GM12878 (cell line): ENCODE data around the gene PI4KB. TPM values are rescaled to one million over a fixed set of nuclear protein-coding genes. Genes with fewer than 3 reads are reported as not detected.

Experiments used
- EP300 ChIP-seq, 2 experiments: fragments of 150-350 bp in 1 of 2; IDR thresholded peaks; 2 replicates each; pipeline ENCODE4 v1.6.1; 2011 to 2012; ENCODE audit warnings: low read depth in 2 of 2, low read length in 2 of 2, borderline replicate concordance in 1 of 2, improper control_type of control experiment in 1 of 2, inconsistent platforms in 1 of 2; ENCODE audit not compliant: control insufficient read depth in 1 of 2
- HCFC1 ChIP-seq: fragments of 150-350 bp; IDR thresholded peaks from 2 replicates; pipeline ENCODE4 v1.6.1; 2014; ENCODE audit warnings: low read length
- IKZF1 ChIP-seq: fragments of 450-650 bp; conservative IDR thresholded peaks from 2 replicates; pipeline ENCODE4 v1.6.1; 2017; ENCODE audit warnings: antibody characterized with exemption, mild to moderate bottlenecking
- KLF5 ChIP-seq: fragments of 450-650 bp; IDR thresholded peaks from 2 replicates; pipeline ENCODE4 v1.6.1; 2014; ENCODE audit warnings: mild to moderate bottlenecking; ENCODE audit not compliant: partially characterized antibody
- MTA3 ChIP-seq: IDR thresholded peaks from 2 replicates; pipeline ENCODE4 v1.6.1; 2012; ENCODE audit warnings: low read length, inconsistent platforms, borderline replicate concordance
- MXI1 ChIP-seq: fragments of 150-350 bp; IDR thresholded peaks from 2 replicates; pipeline ENCODE4 v1.6.1; 2011; ENCODE audit warnings: low read depth, mild to moderate bottlenecking, inconsistent platforms, low read length, improper control_type of control experiment
- MYC ChIP-seq: IDR thresholded peaks from 2 replicates; pipeline ENCODE4 v1.6.1; 2011; ENCODE audit warnings: mild to moderate bottlenecking, low read length, moderate library complexity, inconsistent platforms; ENCODE audit not compliant: insufficient read depth, insufficient replicate concordance, insufficient read length, severe bottlenecking
- NFIC ChIP-seq: IDR thresholded peaks from 2 replicates; pipeline ENCODE4 v1.6.1; 2012; ENCODE audit warnings: low read depth, mild to moderate bottlenecking, inconsistent platforms, low read length, moderate library complexity
- NR2C2 ChIP-seq: IDR thresholded peaks from 2 replicates; pipeline ENCODE4 v1.6.1; 2011; ENCODE audit warnings: borderline replicate concordance, low read depth; ENCODE audit not compliant: control insufficient read depth, insufficient read length
- POLR2AphosphoS2 ChIP-seq: IDR thresholded peaks from 2 replicates; pipeline ENCODE4 v1.6.1; 2011; ENCODE audit warnings: low read depth, mild to moderate bottlenecking, low read length, improper control_type of control experiment, moderate library complexity
- RAD21 ChIP-seq: IDR thresholded peaks from 2 replicates; pipeline ENCODE4 v1.6.1; 2011; ENCODE audit warnings: mild to moderate bottlenecking, low read depth, low read length, moderate library complexity; ENCODE audit not compliant: insufficient read depth
- RBBP5 ChIP-seq: fragments of 200-600 bp; sonication (generic); conservative IDR thresholded peaks from 2 replicates; pipeline ENCODE4 v1.6.1; 2016
- TCF12 ChIP-seq: IDR thresholded peaks from 2 replicates; pipeline ENCODE4 v1.6.1; 2011; ENCODE audit warnings: low read depth, mild to moderate bottlenecking, low read length
- YBX1 ChIP-seq: fragments of 450-650 bp; IDR thresholded peaks from 2 replicates; pipeline ENCODE4 v1.6.1; 2016; ENCODE audit warnings: antibody characterized with exemption
- YY1 ChIP-seq: IDR thresholded peaks from 2 replicates; pipeline ENCODE4 v1.6.1; 2011; ENCODE audit warnings: low read depth, mild to moderate bottlenecking, low read length
- ZNF384 ChIP-seq: IDR thresholded peaks from 2 replicates; pipeline ENCODE4 v1.6.1; 2012; ENCODE audit warnings: low read depth, mild to moderate bottlenecking, low read length, improper control_type of control experiment, borderline replicate concordance
- polyA plus RNA-seq, 11 experiments: library from polyadenylated mRNA; depleted of rRNA in 4 of 11; unstranded in 6 of 11; stranded (reverse) in 5 of 11; fragments of >200 nt; fragmentation: Nextera tagmentation in 4 of 11; fragmentation: Illumina TruSeq in 1 of 11; extraction: Ambion mirVana in 4 of 11; extraction: Trizol in 1 of 11; gene quantifications; 1 replicate in 1 of 11; 2 replicates in 10 of 11; pipeline versions ENCODE4 v1.2.1 to v1.2.3, GENCODE V29; 2011 to 2016; ENCODE audit warnings: inconsistent platforms in 2 of 11, missing spikeins in 2 of 11, low read depth in 1 of 11
- total RNA-seq, 4 experiments: library from RNA; depleted of rRNA in 3 of 4; stranded (reverse); fragments of >200 nt in 3 of 4; fragmentation: Illumina TruSeq in 1 of 4; extraction: Trizol in 1 of 4; gene quantifications; 2 replicates each; pipeline versions ENCODE4 v1.2.1 to v1.2.3, GENCODE V29; 2013 to 2021
- TF ChIP-seq, protein P1 (sequence below): IDR thresholded peaks from 2 replicates; pipeline ENCODE4 v1.6.1; 2011; ENCODE audit warnings: borderline replicate concordance, low read depth, mild to moderate bottlenecking, moderate library complexity, low read length; ENCODE audit not compliant: insufficient read depth, poor library complexity, severe bottlenecking
- TF ChIP-seq, protein P2 (sequence below): fragments of 450-650 bp; IDR thresholded peaks from 2 replicates; pipeline ENCODE4 v1.6.1; 2017; ENCODE audit warnings: mild to moderate bottlenecking, moderate library complexity
- TF ChIP-seq, protein P3 (sequence below): fragments of 450-650 bp; IDR thresholded peaks from 2 replicates; pipeline ENCODE4 v1.6.1; 2017; ENCODE audit warnings: mild to moderate bottlenecking, low read depth, inconsistent platforms; ENCODE audit not compliant: poor library complexity, severe bottlenecking
- TF ChIP-seq, protein P4 (sequence below): IDR thresholded peaks from 2 replicates; pipeline ENCODE4 v1.6.1; 2011; ENCODE audit warnings: borderline replicate concordance, low read depth, mild to moderate bottlenecking, moderate library complexity, mixed read lengths, low read length; ENCODE audit not compliant: insufficient read depth; ENCODE audit errors: extremely low read length

PI4KB gene
- total and polyA plus RNA-seq, 10 of the 15 experiments (the other 5 are each of a cell fraction or from before 2014, with no cell fraction given): 3.3 to 88.3 (median 51.7) TPM

DNA sequence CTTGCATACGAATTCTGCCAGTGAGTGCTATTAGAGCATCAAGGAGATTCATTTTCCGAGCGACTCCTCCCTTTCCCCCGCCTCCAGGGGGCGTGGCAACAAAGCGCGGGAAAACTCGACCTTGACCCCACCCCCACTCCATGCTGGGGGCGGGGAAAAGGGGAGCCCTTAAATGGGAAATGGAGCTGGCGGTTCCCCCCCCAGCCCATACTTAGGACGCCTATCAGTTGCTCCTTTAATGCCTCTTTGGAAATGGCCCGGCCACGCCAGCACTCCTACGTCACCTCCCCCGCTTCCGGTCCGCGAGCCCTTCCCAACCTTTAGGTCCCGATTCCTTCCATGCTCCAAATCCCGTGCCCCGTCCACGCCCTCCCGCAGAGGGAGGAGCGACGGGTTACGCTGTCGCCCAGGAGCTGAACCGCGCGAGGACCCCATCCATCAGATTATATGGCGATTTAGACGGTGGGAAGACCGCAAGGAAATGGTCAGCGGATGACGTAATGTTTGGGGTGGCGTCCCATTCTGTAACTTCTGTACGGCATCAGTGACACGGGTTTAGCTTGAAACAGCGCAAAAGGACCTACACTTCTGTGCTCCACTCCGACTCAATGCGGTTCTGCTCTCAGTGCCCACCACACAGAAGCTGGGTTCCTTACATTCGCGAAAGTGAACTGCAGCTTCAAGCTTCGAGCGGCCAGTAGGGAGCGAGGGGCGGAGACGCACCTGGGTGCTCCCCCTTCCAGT lies 45.8 kb downstream of the PI4KB start (continued):
- TF ChIP-seq KLF5: no peak
- TF ChIP-seq, protein P1, sequence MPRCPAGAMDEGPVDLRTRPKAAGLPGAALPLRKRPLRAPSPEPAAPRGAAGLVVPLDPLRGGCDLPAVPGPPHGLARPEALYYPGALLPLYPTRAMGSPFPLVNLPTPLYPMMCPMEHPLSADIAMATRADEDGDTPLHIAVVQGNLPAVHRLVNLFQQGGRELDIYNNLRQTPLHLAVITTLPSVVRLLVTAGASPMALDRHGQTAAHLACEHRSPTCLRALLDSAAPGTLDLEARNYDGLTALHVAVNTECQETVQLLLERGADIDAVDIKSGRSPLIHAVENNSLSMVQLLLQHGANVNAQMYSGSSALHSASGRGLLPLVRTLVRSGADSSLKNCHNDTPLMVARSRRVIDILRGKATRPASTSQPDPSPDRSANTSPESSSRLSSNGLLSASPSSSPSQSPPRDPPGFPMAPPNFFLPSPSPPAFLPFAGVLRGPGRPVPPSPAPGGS: no peak
- peak; percentile 27; the same call in 1 of the 2 replicates for TF ChIP-seq HCFC1
- no peak for TF ChIP-seq RAD21
- no peak; the same call in 1 of the 2 replicates for TF ChIP-seq RBBP5
- TF ChIP-seq, protein P2, sequence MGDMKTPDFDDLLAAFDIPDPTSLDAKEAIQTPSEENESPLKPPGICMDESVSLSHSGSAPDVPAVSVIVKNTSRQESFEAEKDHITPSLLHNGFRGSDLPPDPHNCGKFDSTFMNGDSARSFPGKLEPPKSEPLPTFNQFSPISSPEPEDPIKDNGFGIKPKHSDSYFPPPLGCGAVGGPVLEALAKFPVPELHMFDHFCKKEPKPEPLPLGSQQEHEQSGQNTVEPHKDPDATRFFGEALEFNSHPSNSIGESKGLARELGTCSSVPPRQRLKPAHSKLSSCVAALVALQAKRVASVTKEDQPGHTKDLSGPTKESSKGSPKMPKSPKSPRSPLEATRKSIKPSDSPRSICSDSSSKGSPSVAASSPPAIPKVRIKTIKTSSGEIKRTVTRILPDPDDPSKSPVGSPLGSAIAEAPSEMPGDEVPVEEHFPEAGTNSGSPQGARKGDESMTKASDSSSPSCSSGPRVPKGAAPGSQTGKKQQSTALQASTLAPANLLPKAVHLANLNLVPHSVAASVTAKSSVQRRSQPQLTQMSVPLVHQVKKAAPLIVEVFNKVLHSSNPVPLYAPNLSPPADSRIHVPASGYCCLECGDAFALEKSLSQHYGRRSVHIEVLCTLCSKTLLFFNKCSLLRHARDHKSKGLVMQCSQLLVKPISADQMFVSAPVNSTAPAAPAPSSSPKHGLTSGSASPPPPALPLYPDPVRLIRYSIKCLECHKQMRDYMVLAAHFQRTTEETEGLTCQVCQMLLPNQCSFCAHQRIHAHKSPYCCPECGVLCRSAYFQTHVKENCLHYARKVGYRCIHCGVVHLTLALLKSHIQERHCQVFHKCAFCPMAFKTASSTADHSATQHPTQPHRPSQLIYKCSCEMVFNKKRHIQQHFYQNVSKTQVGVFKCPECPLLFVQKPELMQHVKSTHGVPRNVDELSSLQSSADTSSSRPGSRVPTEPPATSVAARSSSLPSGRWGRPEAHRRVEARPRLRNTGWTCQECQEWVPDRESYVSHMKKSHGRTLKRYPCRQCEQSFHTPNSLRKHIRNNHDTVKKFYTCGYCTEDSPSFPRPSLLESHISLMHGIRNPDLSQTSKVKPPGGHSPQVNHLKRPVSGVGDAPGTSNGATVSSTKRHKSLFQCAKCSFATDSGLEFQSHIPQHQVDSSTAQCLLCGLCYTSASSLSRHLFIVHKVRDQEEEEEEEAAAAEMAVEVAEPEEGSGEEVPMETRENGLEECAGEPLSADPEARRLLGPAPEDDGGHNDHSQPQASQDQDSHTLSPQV: no peak
- no peak for TF ChIP-seq EP300 (IDR thresholded peaks at IDR 0.05; ENCODE audit: borderline replicate concordance in 1 of 2, control insufficient read depth in 1 of 2, low read depth in 2 of 2, low read length in 2 of 2)
- TF ChIP-seq NFIC: peak; percentile 52; the same call in 1 of the 2 replicates
- TF ChIP-seq TCF12: no peak
- TF ChIP-seq POLR2AphosphoS2: peak; percentile 57; the same call in 1 of the 2 replicates
- no peak for TF ChIP-seq YBX1
- TF ChIP-seq YY1: peak; percentile 37
- peak; percentile 97 for TF ChIP-seq IKZF1
- no peak for TF ChIP-seq ZNF384
- TF ChIP-seq MYC: no peak
- TF ChIP-seq MXI1: 0 out of 2 replicates have a peak, but pooled peaks have one; percentile 15
- TF ChIP-seq MTA3: no peak
- TF ChIP-seq, protein P3, sequence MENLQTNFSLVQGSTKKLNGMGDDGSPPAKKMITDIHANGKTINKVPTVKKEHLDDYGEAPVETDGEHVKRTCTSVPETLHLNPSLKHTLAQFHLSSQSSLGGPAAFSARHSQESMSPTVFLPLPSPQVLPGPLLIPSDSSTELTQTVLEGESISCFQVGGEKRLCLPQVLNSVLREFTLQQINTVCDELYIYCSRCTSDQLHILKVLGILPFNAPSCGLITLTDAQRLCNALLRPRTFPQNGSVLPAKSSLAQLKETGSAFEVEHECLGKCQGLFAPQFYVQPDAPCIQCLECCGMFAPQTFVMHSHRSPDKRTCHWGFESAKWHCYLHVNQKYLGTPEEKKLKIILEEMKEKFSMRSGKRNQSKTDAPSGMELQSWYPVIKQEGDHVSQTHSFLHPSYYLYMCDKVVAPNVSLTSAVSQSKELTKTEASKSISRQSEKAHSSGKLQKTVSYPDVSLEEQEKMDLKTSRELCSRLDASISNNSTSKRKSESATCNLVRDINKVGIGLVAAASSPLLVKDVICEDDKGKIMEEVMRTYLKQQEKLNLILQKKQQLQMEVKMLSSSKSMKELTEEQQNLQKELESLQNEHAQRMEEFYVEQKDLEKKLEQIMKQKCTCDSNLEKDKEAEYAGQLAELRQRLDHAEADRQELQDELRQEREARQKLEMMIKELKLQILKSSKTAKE: no peak
- no peak for TF ChIP-seq NR2C2
- TF ChIP-seq, protein P4, sequence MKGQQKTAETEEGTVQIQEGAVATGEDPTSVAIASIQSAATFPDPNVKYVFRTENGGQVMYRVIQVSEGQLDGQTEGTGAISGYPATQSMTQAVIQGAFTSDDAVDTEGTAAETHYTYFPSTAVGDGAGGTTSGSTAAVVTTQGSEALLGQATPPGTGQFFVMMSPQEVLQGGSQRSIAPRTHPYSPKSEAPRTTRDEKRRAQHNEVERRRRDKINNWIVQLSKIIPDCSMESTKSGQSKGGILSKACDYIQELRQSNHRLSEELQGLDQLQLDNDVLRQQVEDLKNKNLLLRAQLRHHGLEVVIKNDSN: no peak
